Measurements from ENCODE around the gene TBC1D9.

TBC1D9 gene

DNA sequence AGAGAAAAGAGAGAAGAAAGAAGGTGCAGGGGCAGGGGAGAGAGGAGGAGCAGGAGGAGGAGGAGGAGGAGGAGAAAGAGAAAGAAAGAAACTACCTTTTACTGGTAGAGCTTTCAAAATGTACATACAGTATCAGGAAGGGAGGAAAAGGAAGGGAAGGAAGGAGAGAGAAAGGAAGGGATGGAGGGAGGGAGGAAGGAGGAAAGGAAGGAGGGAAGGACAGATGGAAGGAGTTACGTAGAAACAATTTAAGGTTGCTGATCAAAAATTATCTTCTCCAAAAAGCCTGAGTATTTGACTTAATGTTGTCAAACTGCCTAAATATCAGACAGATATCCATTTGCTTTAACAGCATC lies 13.4 kb downstream of the TBC1D9 start:
- Histone ChIP-seq H3K79me2 (ENCODE audit: control insufficient read depth, low read length) (no peaks in the 10 kb centered on the region), H3K36me3 (ENCODE audit: control insufficient read depth, low read length) (no peaks in the 10 kb centered on the region), H4K20me1 (ENCODE audit: control insufficient read depth, insufficient read depth, low read depth, low read length) (no peaks in the 10 kb centered on the region), H3K4me3 (ENCODE audit: low read length) (peak overlapping the region; percentile 59), H3K9me2 (replicated peaks; ENCODE audit: control insufficient read depth, low read length) (no peaks in the 10 kb centered on the region), H3K4me2 (ENCODE audit: low read length) (peak overlapping the region; percentile 82), H3K9me3 (ENCODE audit: control insufficient read depth, insufficient read depth, low read length) (no peaks in the 10 kb centered on the region), H3F3A (ENCODE audit: control insufficient read depth, insufficient read depth) (peaks cover 8% of the 10 kb centered on the region), H3K4me1 (ENCODE audit: control insufficient read depth, low read length) (peaks cover 30% of the 10 kb centered on the region), H3K27me3 (ENCODE audit: control insufficient read depth, low read length) (no peaks in the 10 kb centered on the region), H3K27ac (ENCODE audit: low read depth, low read length) (peak overlapping the region; percentile 66)
- TF ChIP-seq EZH2phosphoT487 (IDR thresholded peaks at IDR 0.05; ENCODE audit: borderline replicate concordance, low read length) = no peak
- TF ChIP-seq CTCF (IDR thresholded peaks at IDR 0.05; ENCODE audit: low read depth, low read length, poor library complexity, severe bottlenecking) = no peak

DNA sequence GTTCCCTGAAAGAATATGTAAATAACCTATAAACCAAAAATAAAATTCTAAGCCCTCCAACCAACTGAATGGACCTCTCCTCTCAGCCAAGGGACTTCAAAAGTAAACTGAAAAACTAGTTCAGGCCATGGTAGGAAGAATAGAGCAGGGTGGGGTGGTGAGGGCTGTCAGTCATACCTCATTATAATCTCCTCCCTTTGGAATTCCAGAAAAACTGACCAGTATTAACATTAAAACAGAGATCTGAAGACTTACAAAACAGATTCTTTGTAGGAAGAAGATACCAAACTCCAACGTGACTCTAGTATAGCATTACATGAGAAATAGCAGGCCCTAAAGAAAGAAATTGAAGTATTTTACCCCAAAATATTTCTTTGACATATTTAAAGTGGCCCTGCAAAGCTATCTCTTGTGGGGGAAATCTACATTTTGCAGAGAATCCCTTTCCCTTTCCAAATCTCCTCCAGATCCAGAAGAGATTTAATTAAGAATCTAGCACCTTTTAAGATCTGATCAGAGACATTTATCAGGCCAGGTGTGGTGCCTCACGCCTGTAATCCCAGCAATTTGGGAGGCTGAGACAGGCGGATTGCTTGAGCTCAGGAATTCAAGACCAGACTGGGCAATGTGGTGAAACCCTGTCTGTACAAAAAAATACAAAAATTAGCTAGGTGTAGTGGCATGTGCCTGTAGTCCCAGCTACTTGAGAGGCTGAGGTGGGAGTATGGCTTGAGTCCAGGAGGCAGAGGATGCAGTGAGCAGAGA lies 15.1 kb downstream of the TBC1D9 start:
- no peaks in the 10 kb centered on the region for H3K9me3 ChIP-seq (ENCODE audit: control insufficient read depth, insufficient read depth, low read length)
- no peaks in the 10 kb centered on the region for H3K79me2 ChIP-seq (ENCODE audit: control insufficient read depth, low read length)
- no peaks in the 10 kb centered on the region for H3K27me3 ChIP-seq (ENCODE audit: control insufficient read depth, low read length)
- TF ChIP-seq CTCF (IDR thresholded peaks at IDR 0.05; ENCODE audit: low read depth, low read length, poor library complexity, severe bottlenecking) (no peak), EZH2phosphoT487 (IDR thresholded peaks at IDR 0.05; ENCODE audit: borderline replicate concordance, low read length) (no peak)
- no peak overlapping the region for H3K27ac ChIP-seq (ENCODE audit: low read depth, low read length)
- no peak overlapping the region for H3K4me2 ChIP-seq (ENCODE audit: low read length)
- H3K4me3 ChIP-seq (ENCODE audit: low read length) = no peak overlapping the region
- peaks cover 8% of the 10 kb centered on the region for H3F3A ChIP-seq (ENCODE audit: control insufficient read depth, insufficient read depth)
- H3K4me1 ChIP-seq (ENCODE audit: control insufficient read depth, low read length) = peaks cover 30% of the 10 kb centered on the region
- H3K9me2 ChIP-seq (replicated peaks; ENCODE audit: control insufficient read depth, low read length) = no peaks in the 10 kb centered on the region
- H3K36me3 ChIP-seq (ENCODE audit: control insufficient read depth, low read length) = no peaks in the 10 kb centered on the region
- H4K20me1 ChIP-seq (ENCODE audit: control insufficient read depth, insufficient read depth, low read depth, low read length) = no peaks in the 10 kb centered on the region

- Histone ChIP-seq H4K20me1 (ENCODE audit: control insufficient read depth, insufficient read depth, low read depth, low read length) (no peaks in the 10 kb centered on the region), H3K4me1 (ENCODE audit: control insufficient read depth, low read length) (peaks cover 30% of the 10 kb centered on the region), H3K4me2 (ENCODE audit: low read length) (no peak overlapping the region), H3K9me2 (replicated peaks; ENCODE audit: control insufficient read depth, low read length) (no peaks in the 10 kb centered on the region), H3K79me2 (ENCODE audit: control insufficient read depth, low read length) (no peaks in the 10 kb centered on the region), H3K4me3 (ENCODE audit: low read length) (no peak overlapping the region), H3K36me3 (ENCODE audit: control insufficient read depth, low read length) (no peaks in the 10 kb centered on the region), H3F3A (ENCODE audit: control insufficient read depth, insufficient read depth) (peaks cover 8% of the 10 kb centered on the region), H3K27me3 (ENCODE audit: control insufficient read depth, low read length) (no peaks in the 10 kb centered on the region), H3K9me3 (ENCODE audit: control insufficient read depth, insufficient read depth, low read length) (no peaks in the 10 kb centered on the region), H3K27ac (ENCODE audit: low read depth, low read length) (no peak overlapping the region)
- TF ChIP-seq CTCF (IDR thresholded peaks at IDR 0.05; ENCODE audit: low read depth, low read length, poor library complexity, severe bottlenecking) (no peak), EZH2phosphoT487 (IDR thresholded peaks at IDR 0.05; ENCODE audit: borderline replicate concordance, low read length) (no peak)
These were observed 15.8 kb downstream of the TBC1D9 start for GRCh38 chr4:140740422-140740821.

Data from DOHH2 (cell line).